Superior temporal gyrus (tissue), 1 donor: Measurements from ENCODE around the gene ARHGEF17.
"Not testable (repeated sequence)": the region's sequence is repeated elsewhere in the genome, so short reads cannot be mapped to it uniquely, and the experiment has no call there.

Experiments
- DNase-seq: peaks from one replicate; pipeline ENCODE4 v3.0.0-alpha.2; 2016; ENCODE audit errors: extremely low spot score

The ARHGEF17 gene

DNA sequence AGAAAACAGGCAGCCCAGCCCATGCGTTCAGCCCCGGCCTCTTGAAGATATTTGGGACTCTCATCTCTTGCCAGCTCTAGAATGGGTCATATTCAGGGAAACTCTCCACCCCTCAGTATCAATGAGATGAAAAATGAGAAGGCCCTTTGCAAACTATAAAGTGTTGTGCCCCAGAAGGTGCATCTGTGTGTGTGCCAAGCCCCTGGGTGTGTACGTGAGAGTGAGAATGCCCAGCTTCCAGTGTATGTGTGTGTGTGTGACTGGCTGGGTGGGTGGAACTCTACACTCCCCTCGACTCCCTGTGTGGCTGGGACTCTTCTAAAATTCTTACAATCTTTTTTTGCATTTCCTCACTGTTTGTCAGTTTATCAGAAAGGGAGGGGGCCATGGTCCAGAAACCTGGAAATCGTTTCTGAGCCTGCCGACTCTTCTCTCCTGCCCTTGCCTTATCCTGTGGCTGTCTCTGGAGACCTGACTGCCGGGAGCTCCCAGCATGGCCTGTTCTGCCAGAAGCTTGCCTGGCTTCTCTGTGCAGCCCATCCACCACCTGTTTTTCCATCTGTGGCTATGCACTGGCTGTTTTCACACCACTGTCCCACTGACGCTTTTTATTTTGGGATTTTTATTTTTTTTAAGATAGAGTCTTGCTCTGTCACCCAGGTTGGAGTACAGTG, 34.7 kb upstream of the ARHGEF17 start:
- no peak for DNase-seq

DNA sequence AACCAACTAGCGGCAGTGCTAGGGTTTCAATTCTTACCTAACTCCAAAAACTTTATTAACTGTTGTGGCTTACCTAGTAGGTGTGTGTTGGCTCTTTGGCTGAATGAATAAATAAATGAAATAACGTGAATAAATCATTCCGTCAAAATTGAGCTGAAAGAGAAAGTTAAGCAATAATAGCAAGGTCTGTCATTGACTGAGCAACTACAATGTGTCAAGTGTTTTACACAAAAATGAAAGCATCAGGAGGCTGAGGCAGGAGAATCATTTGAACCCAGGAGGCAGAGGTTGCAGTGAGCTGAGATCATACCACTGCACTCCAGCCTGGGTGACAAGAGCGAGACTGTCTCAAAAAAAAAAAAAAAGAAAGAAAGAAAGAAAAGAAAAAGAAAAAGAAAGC, 33.9 kb upstream of the ARHGEF17 start:
- not testable (repeated sequence) for DNase-seq

DNA sequence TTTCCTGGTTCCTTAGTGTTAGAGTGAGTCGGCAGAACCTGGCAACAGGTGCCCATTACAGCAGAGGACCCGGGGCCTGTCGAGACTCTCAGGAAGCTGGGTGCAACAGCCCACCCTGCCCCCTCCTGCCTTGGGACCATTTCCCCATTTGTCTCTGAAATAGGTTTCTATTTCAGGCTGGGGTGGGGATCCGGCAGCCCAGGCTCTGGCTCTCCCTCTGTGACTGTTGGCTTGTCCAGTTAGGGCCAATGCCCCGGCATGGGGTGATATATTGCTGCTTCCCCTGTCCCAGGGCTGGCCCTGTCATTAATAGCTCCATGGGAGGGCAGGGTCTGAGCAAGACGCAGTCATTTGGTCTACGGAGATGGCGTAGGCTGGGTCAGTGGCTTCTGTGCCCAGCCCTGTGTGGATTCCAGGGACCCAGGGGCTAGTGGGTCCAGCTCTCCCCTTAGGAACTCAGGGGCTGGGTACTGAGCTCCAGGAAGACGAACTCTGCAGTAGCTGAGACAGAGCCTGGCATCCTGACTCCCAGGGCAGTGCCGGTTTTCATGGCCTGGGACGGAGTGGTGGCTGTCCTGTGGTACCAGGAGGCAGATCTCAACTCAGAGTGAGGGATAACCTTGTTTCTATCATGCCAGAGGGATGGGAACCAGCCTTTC, 33.2 kb upstream of the ARHGEF17 start:
- DNase-seq = no peak

DNA sequence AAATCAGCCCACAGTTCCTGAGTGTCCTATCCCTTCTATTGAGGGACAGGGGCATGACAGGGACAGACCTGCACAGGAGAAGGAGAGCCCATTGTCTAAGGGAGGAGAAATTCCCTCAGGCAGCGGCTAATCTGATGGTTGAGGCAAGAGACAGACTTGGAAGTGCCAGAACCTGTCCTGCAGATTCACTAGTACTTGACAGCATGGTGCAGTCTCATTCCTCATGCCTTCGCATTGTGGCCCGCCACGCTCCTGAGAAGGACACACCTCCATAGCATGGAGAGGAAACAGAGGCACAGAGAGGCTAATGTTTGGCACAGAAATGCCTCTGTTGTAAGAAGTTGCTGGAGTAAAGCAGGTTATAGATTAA, 32.7 kb upstream of the ARHGEF17 start:
- DNase-seq = no peak

DNA sequence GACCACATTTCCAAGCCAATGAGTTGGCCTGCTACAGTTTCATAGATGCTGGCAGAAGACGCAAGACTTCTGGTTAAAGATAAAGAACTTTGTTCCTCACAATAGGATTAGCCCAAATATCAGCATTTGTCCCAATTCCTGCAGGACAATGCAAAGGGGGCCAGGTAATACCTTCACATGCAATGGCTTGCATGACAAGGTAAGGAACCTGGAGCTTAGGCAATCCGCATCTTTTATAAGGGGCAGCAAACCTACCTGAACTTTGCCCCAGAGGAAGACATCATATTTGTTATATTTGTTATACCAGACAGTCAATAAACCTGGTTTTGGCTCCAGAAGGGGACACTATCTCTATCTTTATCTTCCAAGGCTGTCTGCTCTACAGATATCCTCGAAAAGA, 30.6 kb upstream of the ARHGEF17 start:
- no peak for DNase-seq

DNA sequence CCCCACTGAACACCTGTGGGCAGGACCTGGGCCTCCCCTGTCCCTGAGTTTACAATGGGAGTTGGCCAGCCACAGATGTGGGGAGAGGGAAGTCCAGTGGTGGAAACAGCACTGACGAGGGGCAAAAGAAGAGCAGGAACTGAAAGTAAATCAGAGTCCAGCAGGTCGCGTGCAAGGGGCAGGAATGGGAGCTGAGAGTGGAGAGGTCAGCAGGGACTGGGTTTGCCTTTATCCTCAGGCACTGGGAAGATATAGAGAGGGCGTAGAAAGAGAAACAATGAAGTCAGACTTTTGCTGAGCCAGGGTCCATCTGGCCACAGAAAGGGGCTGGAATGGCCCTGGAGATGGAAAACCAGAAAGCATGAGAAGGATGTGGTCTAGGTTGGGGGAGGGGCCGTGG, 27.4 kb upstream of the ARHGEF17 start:
- DNase-seq = no peak

DNA sequence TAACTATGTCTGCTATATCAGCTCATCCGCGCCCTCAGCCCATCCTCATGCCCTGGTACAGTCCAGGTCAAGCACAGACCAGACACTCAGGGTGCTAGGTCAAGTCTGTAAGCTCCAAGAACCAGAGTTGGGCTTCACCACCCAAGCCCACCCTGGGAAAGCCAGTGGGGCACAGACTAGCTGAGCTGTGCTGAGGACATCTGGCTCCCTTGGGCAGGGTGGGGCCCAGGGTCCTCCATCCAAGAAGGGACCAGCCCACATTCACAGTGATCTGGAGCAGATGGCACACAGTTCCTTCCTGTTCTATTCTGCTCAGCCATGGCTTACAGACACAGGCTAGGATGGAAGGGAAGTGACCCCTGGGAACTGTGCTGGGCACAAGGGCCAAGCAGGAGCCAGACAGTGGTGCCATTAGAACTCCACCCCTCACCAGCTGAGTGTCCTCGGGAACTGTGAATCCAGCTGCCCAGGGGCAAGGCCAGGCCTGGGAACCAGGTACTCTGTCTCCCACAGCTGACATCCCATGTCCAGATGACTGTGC, 26.8 kb upstream of the ARHGEF17 start:
- DNase-seq = no peak

DNA sequence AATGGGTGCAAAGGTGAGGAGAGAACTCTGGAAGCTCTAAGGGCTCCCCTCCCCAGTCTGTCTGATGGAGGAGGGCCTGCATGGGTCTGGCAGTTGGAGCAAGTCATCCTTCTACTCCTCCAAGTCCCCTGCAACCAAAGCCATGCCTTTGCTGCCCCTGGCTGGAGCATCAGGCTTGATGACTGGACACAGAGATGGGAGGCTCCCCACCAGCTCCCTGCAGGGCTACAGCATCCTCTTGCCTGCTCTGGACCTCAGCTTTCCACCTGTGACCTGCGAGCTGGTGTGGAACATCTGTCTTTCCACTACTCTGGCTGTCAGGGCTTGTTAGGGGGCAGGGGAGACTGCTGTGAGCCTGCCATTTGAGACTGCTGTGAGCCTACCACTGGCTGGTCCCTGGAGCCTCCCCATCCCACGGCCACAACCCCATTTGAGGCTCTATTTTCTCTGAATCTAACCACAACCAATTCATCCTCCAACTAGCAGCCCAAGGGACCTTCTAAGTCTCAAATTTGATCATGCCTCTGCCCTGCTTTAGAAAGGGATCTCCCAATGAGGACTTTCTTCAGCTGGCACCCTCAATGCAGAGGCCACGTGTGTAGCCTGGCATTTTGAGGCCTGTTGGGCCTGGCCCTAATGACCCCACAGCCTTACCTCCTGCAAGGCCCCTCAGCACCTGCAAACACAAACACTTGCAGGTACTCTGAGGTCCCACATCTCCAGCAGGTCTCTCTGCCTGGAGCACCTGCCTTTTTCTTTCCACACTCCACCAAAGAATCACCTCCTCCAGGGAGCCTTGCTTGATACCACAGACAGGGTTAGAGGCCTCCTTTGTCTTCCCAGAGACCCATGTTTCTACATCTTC, 26.0 kb upstream of the ARHGEF17 start:
- DNase-seq = no peak

DNA sequence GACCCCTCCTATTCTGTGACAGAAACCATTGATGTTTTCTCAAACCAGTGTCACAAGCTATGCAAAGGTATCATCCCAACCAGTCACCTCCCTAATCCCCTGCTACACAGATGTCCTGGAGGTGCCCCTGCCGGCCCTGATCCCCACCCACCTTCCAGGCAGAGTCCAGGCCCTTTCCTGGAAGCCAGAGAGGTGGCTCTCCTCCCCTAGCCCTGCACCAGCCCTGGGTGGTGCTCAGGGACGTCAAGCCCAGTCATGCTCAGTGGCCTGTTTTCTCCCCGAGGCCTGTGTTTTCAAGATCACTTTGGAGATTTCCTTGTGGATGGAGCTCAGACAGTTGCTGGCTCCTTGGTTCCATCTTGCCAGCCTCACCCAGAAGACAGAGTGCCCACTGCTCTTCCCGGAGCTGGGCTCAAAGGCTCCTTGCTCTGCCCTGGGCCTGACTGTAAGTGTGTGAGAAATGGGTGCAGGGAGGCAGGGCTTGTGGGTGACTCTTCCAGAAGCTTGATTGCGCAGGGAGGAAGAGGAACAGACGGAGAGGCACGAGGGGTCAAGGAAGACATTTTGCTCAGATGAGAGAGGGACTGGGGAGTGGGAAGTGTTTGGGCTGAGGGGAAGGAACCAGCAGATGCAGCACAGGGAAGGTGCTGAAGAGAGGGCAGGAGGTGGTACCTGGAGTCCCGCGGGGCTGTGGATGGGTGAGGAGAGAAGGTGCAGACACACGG, 24.6 kb upstream of the ARHGEF17 start:
- no peak for DNase-seq

DNA sequence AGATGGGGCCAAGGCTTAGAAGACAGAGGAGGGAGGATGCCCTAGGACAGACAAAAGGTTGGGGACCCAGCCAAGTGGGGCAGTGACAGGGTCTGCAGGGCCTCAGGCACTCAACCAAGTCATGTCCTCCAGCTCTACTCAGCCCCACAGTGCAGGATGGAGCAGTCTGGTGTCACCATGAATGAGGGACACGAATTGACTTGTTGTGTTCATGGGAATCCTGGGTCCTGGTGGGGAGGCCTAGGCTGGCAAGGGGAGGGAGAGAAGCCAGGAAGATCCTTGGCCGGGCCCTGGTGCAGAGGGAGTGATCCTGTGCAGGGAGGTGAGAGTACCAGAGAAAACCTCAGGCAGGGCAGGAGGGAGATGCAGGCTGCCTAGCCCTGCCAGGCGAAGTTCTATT, 24.0 kb upstream of the ARHGEF17 start:
- DNase-seq = no peak

DNA sequence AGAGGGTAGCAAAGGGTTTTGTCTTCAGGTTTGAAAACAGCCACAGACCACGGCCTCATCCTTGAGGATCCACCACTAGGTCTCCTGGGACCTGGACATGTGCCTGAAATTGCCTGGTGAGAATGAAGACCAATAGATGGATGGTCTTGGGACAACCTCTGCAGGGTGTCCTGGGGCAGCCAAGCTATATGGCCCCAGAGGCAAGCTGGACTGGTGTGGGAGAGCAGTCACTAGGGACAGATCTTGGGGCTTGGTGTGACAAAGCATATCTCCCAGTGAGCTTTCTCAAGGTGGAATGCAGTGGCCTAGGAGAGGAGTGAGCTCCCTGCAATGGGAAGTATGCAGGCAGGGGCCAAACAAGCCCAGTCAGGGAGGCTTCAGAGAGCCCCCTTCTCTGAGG, 22.4 kb upstream of the ARHGEF17 start:
- no peak for DNase-seq

DNA sequence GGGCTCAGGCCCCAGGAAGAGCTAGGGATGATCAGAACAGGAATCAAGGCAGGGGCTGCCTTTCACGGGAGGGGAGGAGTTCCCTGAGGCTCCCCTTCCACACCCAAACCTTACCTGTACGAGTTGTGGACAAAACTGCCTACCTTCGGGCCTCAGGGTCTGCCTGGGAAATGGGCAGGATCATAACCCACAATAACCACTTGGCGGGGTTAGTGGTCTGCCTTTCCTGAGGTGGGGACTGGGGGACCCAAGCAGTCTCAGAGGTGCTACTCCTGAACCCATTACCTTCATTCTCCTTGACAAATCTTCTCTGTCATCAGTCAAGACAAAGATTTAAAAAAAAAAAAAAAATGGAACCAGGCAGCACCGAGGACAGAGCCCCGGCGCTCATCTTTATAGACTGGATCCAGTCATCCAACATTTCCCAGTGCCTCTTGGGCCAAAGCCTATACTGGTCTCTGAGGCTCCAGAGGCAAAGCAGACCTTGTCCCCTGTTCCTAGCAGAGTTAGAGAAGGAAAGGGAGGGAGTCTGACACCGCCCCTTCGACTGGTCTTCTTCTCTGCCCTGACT, 21.8 kb upstream of the ARHGEF17 start:
- no peak for DNase-seq

DNA sequence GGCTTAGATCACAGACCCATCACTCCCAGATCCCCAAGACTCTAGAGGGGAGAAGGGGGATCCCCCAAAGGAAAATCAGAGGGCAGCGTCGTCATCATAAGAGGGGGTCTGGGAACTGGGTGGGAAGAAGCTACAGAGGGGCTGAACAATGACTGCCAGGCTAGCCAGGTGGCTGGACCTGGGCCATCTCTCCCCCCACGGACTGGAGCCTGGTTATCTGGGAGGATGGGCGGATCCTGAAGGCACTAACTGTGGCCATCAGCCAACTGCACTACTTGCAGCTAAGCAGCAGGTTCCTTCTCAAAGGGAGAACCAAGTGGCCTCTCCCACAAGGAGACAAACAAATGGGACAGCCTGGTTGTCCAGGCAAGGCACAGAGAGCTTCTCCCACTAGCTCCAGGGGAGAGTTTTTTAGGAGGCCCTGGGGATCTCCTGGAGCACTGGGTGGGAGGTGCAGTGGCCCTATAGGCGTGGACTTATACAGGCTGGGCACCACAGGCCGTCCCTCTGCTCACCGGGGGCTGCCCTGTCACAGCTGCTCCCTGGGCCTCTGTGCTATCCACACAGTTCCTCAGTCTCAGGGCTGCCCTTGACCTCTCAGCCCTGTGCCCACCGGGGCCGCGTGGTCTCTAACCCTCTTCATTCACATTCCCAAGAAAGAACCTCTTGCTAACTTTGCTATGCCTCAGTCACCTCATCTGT, 20.5 kb upstream of the ARHGEF17 start:
- DNase-seq = no peak

DNA sequence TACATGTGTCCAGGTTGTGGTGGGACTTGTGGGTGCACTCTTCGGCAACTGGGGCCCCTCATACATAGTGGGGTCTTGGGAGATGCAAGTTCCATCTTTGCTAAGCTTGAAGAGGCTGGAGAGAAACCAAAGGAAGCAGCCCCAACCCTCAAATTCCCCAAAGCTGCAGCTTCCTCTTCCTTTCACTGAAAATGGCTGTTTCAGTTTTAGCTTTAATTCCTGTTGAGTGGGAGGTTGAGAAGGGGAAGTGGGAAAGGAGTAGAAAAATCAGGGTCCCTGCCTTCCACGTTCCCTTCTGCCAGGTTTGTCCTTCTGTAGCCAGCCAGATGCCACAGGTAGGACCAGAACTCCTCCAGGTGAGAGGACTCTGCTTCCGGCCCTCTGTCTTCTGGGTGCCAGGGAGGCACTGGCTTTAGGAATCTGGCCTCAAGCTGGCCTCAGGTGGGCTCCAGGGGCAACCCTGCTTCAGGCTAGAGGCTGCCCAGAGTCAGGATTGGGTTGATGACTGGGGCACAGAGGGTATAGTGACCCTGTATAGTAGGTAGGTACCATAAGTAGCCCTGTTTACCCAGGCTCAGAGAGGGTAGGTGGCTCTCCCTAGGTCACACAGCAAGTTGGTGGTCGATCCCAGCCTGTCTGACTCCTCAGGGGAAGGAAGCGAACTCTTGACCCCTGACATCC, 19.7 kb upstream of the ARHGEF17 start:
- DNase-seq = no peak

DNA sequence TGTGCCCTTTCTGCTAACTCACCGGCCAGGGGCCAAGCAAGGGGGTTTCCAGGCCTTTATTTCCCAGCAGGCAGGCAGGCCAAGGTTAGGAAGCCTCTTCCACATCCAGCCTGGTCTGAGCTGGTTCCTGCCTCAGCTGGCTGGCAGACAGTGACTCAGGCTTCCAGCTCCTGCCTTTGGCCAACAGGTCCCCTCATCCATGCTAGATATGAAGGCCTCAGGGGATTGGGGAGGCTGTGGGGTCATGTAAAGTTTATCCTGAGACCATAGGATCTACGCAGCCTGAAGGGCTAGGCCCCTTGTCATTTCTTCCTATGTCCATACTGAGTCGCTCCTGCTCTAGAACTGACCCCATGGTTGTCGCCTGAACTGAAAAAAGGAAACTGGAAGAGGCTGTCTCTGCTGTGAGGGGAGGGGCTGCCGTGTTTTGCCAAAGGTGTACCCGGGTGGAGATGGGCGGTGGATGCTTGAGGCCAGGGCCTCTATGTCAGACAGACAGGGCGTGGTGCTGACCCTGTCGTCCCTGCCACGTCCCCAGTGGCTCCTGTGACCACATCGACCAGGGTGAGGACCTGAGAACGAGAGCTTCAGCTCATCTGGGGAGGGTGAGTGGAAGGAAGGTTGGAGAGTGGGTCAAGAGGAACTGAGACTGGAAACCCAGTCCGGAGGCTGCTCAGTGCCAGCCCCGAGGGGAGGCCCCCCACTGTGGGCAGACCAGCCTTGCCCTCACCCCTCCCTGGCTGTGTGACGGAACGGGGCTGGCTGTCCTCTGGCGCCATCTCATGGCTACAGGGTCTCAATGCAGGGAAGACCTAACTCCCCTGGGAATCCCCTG, 19.0 kb upstream of the ARHGEF17 start:
- DNase-seq = peak; percentile 80

DNA sequence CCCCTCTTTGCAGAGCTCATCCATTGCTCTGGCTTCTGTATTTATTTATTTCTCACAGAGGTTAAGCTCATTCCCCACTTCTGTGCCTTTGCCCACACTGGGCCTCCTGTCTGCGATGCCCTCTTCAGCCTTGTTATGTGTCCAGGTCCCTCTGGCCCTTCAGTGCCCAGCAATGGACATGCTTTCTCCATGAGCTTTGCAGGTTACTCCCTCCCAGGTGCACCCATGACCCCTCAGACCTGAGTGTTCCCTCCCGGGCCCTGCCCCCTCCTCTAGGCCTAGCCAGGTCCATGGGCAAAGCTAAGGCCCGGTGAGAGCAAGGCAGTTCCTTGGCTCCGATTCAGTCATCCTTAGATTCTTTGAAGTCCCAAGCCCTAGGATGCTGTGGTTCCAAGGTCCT, 17.5 kb upstream of the ARHGEF17 start:
- DNase-seq = no peak

DNA sequence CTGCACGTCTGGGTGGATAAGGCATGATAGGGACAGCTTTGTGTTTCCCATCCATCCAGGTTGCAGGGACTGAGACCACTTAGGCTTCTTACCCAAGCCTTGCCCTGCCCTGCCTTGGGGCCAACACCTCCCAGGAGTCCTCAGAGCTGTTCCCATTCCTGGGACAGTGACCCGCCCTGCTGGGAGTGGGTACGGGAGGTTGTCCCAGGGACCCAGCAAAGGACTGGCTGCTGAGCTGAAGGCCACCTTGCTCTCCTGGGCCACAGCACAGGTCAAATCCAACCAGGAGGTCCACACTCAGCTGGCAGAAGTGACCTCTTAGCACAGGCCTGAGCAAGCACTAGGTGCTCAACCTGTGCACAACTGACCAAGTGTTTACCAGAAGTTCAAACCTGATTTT, 16.9 kb upstream of the ARHGEF17 start:
- no peak for DNase-seq

DNA sequence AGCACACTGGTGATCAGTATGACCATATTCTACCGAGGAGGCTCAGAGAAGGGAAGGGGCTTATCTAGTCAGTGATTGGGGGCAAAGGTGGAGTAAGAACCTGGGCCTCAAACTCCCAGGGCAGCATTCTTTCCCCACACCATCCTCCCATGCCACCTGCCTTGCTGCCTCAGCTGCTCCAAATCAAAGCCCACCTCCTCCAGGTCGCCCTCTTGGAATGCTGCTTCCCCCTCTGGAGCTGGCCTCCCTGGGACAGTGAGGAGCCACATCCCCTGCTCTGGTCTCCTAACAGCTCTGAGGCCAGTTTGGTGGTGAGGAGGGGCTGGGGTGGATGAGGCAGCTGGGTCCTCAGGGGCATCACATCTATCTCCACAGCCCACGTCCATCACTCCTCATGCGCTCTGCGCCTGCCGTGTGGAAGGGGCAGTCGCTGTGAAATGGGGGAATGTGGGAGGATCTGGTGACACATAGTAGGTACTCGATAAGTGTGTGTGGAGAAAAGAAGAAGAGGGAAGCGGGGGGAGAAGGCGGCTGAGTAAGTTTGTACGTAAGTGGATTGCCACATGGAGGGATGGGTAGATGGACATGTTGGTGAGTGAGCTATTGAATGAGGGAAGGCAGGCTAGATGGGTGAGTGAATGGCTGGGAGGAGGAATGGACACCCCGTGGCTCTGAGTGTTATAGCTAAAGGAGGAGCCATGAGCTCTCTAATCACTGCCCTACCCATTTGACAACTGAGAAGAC, 16.1 kb upstream of the ARHGEF17 start:
- DNase-seq = no peak

DNA sequence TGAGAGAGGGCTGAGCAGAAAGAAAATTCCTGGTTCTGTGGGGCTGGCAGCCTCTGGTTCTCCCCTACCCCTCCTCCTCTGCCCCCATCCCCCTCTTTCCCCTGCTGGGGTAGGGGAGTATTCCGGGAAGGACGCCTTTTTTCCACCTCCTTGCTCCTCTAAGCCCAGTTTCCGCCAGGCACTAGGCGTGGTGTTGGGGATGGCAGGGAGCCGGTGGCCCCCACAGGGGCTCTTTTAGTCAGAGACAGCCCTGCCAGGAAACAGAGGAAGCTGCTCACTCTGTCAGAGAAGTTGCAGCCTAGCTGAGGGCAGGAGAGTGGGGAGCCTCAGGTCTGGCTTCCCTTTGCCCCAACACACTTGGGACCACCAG, 15.6 kb upstream of the ARHGEF17 start:
- DNase-seq = no peak
